Measurements from ENCODE around the gene RASGEF1C. TPM values are rescaled to one million over a fixed set of nuclear protein-coding genes. Genes with fewer than 3 reads are reported as not detected.

Gene RASGEF1C
- total RNA-seq, 2 donors from 2014 or later = not detected

DNA sequence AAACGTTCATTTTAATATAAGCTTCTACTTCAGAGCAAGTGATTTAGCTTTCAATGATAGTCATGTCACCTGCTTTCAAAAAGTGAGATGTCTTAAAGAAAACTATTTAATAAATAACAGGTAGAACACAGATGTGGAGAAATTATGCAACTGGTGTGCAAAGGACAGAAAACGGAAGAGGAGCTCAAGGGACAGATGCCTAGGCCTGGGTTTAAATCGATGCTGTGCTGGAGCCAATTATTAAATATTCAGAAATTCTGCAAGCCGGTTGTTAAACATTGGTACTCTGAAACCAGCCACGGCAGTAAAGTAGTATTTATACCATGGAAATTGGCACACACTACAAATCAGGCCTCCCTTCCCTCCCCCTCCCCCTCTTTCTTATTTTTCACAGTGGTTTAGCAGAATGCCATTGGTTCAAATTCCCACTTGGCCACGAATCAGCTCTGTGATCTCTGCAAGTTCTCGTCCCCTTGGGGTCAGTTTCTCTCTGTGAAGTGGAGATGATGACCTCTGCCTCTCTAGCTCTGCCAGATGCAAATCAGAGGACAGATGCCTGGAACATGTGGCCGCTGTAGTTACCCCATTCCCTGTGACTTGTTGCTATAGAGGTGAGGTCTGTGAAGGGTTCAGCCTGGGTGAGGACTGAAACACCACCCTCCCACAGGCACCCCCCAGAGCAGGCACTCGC is 131.3 kb downstream of the RASGEF1C start:
- ATAC-seq (ENCODE audit: insufficient number of reproducible peaks, low FRiP score, low read depth) = no peak

GRCh38 chr5:180075703-180076102 is 133.3 kb downstream of the RASGEF1C start:
- no peak overlapping the region for H3K4me3 ChIP-seq
- no peaks in the 10 kb centered on the region for H3K27me3 ChIP-seq (replicated peaks; ENCODE audit: insufficient read depth)
- H3K4me1 ChIP-seq (ENCODE audit: control insufficient read depth in 1 of 2, low read depth in 2 of 2) = peaks cover 0 to 5% of the 10 kb centered on the region in 2 donors
- ATAC-seq (ENCODE audit: insufficient number of reproducible peaks, low FRiP score, low read depth) (no peak), DNase-seq (ENCODE audit: low spot score) (no peak)
- H3K9me3 ChIP-seq = no peaks in the 10 kb centered on the region
- TF ChIP-seq, protein P1, sequence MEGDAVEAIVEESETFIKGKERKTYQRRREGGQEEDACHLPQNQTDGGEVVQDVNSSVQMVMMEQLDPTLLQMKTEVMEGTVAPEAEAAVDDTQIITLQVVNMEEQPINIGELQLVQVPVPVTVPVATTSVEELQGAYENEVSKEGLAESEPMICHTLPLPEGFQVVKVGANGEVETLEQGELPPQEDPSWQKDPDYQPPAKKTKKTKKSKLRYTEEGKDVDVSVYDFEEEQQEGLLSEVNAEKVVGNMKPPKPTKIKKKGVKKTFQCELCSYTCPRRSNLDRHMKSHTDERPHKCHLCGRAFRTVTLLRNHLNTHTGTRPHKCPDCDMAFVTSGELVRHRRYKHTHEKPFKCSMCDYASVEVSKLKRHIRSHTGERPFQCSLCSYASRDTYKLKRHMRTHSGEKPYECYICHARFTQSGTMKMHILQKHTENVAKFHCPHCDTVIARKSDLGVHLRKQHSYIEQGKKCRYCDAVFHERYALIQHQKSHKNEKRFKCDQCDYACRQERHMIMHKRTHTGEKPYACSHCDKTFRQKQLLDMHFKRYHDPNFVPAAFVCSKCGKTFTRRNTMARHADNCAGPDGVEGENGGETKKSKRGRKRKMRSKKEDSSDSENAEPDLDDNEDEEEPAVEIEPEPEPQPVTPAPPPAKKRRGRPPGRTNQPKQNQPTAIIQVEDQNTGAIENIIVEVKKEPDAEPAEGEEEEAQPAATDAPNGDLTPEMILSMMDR (IDR thresholded peaks at IDR 0.05) = no peak
- no peaks in the 10 kb centered on the region for H3K36me3 ChIP-seq
- H3K27ac ChIP-seq = no peak overlapping the region

More for the DNA sequence above, 131.3 kb downstream of the RASGEF1C start:
- Histone ChIP-seq H3K27ac (no peak overlapping the region), H3K27me3 (replicated peaks; ENCODE audit: insufficient read depth) (no peaks in the 10 kb centered on the region), H3K36me3 (no peaks in the 10 kb centered on the region), H3K9me3 (no peaks in the 10 kb centered on the region), H3K4me1 (ENCODE audit: control insufficient read depth in 1 of 2, low read depth in 2 of 2) (no peaks in the 10 kb centered on the region), H3K4me3 (no peak overlapping the region)
- TF ChIP-seq, protein P1 (IDR thresholded peaks at IDR 0.05) = no peak
- no peak for DNase-seq (ENCODE audit: low spot score)

- no peak overlapping the region for H3K27ac ChIP-seq
- no peak overlapping the region for H3K4me3 ChIP-seq
- H3K9me3 ChIP-seq = no peaks in the 10 kb centered on the region
- peaks cover 0 to 17% of the 10 kb centered on the region in 2 donors for H3K4me1 ChIP-seq (ENCODE audit: control insufficient read depth in 1 of 2, low read depth in 2 of 2)
- H3K27me3 ChIP-seq (replicated peaks; ENCODE audit: insufficient read depth) = no peaks in the 10 kb centered on the region
- TF ChIP-seq, protein P1 (IDR thresholded peaks at IDR 0.05) = no peak
- no peaks in the 10 kb centered on the region for H3K36me3 ChIP-seq
- ATAC-seq (ENCODE audit: insufficient number of reproducible peaks, low FRiP score, low read depth) = no peak
- DNase-seq (ENCODE audit: low spot score) = no peak
Observed at GRCh38 chr5:180074462-180074861, 134.5 kb downstream of the RASGEF1C start.

- TF ChIP-seq, protein P1 (IDR thresholded peaks at IDR 0.05) = no peak
- DNase-seq (ENCODE audit: low spot score) = no peak
- no peaks in the 10 kb centered on the region for H3K27me3 ChIP-seq (replicated peaks; ENCODE audit: insufficient read depth)
- no peak for ATAC-seq (ENCODE audit: insufficient number of reproducible peaks, low FRiP score, low read depth)
- H3K4me3 ChIP-seq = peak overlapping the region; percentile 98
- peaks cover 0 to 30% of the 10 kb centered on the region in 2 donors for H3K4me1 ChIP-seq (ENCODE audit: control insufficient read depth in 1 of 2, low read depth in 2 of 2)
- H3K9me3 ChIP-seq = no peaks in the 10 kb centered on the region
- no peaks in the 10 kb centered on the region for H3K36me3 ChIP-seq
- H3K27ac ChIP-seq = peak overlapping the region; percentile 93 to 94
Observed at GRCh38 chr5:180072556-180072955, 136.5 kb downstream of the RASGEF1C start.

DNA sequence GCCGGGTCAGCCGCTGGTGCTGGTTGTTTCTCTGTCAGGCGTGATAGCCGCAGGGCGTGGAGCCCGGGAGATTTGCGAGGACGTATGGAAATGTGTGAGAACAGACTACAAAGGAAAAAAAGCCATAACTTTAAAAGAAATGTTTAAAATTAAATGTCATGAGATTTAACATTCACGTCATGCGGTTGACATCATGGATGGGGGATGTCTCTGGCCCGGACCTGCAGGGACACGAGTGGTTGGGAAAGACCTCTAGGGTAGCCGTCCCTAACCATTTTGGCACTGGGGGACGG is 136.8 kb downstream of the RASGEF1C start:
- H3K4me1 ChIP-seq (ENCODE audit: control insufficient read depth in 1 of 2, low read depth in 2 of 2) = peaks cover 0 to 30% of the 10 kb centered on the region in 2 donors
- no peaks in the 10 kb centered on the region for H3K9me3 ChIP-seq
- no peaks in the 10 kb centered on the region for H3K36me3 ChIP-seq
- TF ChIP-seq, protein P1 (IDR thresholded peaks at IDR 0.05) = no peak
- ATAC-seq (ENCODE audit: insufficient number of reproducible peaks, low FRiP score, low read depth) (no peak), DNase-seq (ENCODE audit: low spot score) (no peak)
- peak overlapping the region; percentile 93 to 94 for H3K27ac ChIP-seq
- H3K4me3 ChIP-seq = peak overlapping the region; percentile 98
- no peaks in the 10 kb centered on the region for H3K27me3 ChIP-seq (replicated peaks; ENCODE audit: insufficient read depth)
